GM12801 (cell line): ENCODE results near the gene PEAK3.

Experiments used
- TF ChIP-seq, protein P1 (sequence below): IDR thresholded peaks from one replicate; pipeline ENCODE4 v1.5.1; 2011; ENCODE audit warnings: control low read depth; ENCODE audit not compliant: insufficient read length; ENCODE audit errors: extremely low read depth

Gene PEAK3

DNA sequence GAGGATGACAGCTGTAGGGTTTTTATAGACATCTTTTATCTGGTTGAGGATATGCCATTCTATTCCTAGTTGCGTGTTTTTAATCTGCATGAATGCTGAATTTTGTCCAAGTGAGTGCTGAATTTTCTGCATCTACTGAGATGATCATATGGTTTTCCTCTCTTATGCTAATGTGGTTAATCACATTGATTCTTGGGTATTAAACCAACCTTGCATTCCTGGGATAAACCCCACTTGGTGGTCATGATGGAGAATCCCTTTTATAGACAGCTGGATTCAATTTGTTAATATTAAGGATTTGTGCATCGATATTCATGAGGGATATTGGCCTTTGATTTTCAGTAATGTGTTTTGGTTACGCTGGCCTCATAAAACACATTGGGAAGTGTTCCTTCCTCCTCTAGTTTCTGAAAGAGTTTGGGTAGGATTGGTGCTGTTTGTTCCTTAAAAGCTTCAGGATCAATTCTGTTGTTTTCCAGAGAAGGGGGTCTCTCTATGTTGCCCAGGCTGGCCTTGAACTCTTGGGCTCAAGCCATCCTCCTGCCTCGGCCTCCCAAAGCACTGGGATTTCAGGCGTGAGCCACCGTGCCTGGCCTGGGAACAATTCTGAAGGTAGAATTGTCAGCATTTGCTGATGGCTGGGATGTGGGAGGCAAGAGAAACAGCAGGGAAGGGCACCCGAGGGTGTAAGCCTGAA is 33.3 kb upstream of the PEAK3 start:
- TF ChIP-seq, protein P1, sequence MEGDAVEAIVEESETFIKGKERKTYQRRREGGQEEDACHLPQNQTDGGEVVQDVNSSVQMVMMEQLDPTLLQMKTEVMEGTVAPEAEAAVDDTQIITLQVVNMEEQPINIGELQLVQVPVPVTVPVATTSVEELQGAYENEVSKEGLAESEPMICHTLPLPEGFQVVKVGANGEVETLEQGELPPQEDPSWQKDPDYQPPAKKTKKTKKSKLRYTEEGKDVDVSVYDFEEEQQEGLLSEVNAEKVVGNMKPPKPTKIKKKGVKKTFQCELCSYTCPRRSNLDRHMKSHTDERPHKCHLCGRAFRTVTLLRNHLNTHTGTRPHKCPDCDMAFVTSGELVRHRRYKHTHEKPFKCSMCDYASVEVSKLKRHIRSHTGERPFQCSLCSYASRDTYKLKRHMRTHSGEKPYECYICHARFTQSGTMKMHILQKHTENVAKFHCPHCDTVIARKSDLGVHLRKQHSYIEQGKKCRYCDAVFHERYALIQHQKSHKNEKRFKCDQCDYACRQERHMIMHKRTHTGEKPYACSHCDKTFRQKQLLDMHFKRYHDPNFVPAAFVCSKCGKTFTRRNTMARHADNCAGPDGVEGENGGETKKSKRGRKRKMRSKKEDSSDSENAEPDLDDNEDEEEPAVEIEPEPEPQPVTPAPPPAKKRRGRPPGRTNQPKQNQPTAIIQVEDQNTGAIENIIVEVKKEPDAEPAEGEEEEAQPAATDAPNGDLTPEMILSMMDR = no peak

DNA sequence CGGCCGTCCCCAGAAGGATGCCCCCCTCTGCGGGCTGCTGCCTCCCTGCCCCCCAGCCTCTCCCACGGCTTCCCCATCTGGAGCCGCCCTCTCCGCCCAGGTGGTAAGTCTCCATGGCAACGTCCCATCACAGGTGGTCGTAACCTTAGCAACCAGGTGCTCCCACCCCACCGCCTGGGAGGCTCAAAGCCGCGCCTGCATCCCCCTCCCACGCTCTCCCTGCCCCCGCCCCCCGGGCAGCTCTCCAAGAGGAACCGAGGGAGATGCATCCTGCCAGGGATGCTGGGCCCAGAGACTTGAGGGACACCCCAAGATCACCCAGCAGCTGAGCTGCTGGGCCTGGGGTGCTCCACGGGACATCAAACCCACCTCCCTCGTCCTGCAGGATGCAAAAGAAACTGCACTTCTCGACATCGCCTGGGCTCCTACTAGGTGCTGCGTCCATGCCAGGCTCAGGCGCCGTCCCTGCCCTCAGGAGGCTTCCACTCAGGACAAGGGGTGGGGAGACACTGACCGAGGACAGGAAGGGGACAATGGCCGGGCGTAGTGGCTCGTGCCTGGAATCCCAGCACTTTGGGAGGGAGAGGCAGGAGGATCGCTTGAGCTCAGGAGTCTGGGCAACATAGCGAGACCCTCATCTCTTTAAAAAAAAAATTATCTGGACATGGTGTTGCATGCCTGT is 31.0 kb upstream of the PEAK3 start:
- TF ChIP-seq, protein P1 = no peak

DNA sequence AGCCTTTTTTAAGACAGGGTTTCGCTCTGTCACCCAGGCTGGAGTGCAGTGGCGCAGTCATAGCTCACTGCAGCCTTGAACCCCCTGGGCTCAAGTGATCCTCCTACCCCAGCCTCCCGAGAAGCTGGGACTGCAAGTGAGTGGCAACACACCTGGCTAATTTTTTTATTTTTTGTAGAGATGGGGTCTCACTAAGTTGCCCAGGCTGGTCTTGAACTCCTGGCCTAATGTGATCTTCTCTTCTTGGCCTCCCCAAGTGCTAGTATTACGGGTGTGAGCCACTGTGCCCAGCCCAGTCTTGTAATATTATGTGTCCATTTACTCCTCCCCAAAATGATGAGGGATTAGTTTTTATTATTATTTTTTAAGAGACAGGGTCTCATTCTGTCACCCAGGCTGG is 29.1 kb upstream of the PEAK3 start:
- TF ChIP-seq, protein P1 = no peak

DNA sequence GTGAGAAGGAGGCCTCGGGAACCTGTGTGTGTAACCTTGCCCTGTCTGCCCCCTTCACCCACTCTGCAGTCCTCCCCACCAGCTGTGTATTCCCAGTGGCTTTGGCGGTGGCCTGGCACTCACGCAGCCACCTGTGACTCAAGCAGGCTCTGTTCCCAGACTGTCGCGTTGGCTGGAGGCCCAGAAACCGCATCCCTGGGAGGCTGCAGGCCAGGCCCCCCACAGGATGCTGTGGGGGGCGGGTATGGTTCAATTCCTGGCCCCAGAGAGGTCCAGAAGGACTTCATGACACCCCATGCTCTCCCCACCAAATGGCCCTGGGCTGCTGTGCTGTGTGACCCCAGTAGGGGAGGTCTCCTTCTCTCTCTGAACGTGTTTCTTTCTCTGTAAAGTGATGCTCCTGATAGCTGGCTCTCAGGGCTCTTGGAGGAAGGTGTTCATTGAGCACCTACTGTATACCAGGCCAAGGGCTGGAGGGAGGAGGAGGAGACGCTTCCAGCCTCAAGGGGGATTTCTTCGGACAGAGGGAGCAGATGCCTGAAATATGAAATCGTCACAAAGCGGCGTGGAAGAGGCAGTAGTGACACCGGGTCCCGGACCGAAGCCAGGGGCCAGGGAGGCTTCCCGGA is 27.9 kb upstream of the PEAK3 start:
- TF ChIP-seq, protein P1 = no peak

DNA sequence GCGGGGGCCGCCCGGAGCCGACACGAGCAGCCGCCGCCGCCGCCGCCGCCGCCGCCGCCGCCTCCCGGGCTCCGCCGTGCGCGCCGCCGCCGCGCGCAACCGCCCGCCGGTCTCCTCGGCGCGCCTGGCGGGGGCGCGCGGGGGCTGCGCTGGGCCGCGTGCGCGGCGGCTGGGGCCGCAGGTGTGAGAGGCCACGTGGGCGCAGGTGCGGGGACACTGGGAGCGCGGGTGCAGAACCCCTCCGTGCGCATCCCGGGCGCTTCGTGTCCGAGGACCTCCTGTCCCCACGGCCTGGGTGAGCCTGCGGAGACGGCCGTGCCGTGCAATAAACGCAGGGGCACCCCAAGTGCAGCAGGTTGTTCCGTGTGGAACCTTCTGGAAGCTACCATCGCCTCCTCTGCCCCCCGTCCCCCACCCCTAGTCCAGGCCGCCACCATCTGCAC is 26.2 kb upstream of the PEAK3 start, which contains the start of gene LINGO3:
Gene LINGO3, minus strand, starts transcription at position 41 of the 443 bp plus-strand sequence. CDS start 16,378 bp downstream, outside the sequence.
- TF ChIP-seq, protein P1 = no peak

DNA sequence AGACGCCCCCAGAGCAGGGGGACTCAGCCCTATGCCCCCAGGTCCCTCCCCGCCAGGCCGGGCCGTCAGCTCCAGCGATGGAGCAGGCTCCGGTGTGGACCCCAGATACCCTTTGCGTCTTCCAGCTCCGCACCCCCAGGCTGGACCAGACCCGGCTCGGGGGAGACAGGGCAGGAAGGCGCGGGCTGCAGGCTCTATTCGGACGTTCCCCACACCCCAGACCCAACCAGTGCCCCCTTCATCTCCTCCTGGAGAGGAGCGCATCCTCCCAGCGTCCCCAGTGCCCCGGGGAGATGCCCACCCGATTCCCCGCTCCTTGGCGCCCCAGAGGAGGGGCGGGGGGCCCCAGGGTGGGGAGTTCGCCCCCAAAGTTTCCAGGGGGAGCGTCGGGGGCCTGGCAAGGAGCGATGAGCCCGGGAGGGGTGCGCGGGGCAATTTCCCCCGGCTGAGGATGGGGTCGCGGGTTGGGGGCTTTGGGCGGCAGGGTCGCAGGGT is 25.6 kb upstream of the PEAK3 start:
- TF ChIP-seq, protein P1 = no peak

DNA sequence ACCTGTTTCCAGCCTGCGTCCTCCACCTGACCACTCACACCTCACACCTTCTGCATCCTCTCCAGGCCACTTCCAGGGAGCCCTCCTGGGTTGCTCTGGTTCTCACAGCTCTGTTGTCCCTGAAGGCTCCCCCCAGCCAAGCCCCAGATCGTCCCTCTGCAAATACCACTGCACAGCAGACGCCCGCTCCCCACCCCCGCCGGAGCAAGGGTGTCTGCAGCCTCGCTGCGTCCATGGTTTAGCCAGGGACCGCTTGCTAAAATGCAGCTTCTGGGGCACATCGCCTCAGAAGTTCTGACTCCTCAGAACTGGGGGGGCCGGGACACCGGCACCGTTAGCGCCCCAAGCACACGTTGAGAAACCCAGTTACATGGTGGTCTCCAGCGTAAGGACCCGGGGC is 25.0 kb upstream of the PEAK3 start:
- TF ChIP-seq, protein P1 = no peak
